Dermis microvascular lymphatic vessel endothelial cell (primary cell): ENCODE data around the gene PLA2G5. TPM values are rescaled to one million over a fixed set of nuclear protein-coding genes. Genes with fewer than 3 reads are reported as not detected.

ENCODE experiments used
- DNase-seq, 2 donors: peaks; one replicate each; pipeline versions ENCODE4 v3.0.0 to v3.0.0-alpha.2; 2010; ENCODE audit warnings: low read depth in 2 of 2
- total RNA-seq: library from RNA; depleted of rRNA; stranded (reverse); fragments of >200 nt; gene quantifications from 2 replicates; pipeline ENCODE4 v1.2.1, GENCODE V29; 2014

Gene PLA2G5
- total RNA-seq, 1 donor from 2014 or later, result under 0.01 TPM

DNA sequence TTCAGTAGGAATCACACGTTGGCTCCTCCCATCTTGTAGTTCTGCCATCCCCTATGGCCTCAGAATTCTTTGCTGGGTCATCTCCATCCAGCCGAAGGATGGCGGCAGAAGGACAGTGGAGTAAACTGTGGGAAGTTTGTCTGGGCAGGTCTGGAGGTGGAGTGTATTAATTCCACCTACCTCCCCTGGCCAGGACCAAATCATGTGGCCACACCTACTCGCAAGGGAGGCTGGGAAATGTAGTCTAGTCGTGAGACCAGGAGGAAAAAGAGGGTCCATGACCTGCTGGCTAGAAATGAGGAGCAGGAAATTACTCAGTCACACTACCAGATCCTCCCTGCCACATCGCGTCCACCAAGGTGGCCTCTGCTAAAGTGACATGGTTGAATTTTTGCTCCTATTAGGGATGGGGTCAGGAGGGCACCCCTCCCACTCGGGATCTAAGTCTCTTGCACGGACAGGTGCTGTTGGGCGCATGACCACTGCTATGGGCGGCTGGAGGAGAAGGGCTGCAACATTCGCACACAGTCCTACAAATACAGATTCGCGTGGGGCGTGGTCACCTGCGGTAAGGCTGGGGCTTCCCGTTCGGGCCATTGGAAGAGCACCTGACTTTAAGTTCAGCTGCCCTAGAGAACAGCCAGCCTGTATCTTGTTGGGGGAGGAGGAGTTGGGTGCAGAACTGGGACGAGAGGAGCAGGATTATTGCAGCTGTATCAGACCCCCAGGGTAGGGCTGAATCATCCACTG lies 19.5 kb downstream of the PLA2G5 start:
- no peak for DNase-seq

DNA sequence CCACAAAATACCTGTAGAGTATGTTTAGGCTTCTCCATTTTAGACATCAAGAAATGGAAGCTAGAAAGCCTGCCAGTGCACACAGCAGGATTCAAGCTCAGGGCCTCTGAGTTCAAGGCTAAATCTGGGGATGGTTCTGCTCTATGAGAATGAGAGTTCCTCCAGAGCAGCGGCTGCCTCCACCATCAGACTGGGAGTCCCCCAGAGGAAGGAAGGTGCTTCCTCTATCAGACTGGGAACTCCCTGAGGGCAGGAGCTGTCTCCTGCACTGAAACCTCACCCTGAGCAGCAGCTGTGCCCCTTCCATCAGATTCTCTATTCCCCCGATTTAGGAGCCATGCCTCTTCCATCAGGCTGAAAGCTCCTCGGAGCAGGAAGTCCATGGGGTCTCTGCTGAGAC lies 20.1 kb downstream of the PLA2G5 start:
- no peak for DNase-seq

- DNase-seq, result no peak
Measured at GRCh38 chr1:20090641-20091040, 20.6 kb downstream of the PLA2G5 start.

GRCh38 chr1:20093303-20093702 lies 23.3 kb downstream of the PLA2G5 start:
- no peak for DNase-seq

DNA sequence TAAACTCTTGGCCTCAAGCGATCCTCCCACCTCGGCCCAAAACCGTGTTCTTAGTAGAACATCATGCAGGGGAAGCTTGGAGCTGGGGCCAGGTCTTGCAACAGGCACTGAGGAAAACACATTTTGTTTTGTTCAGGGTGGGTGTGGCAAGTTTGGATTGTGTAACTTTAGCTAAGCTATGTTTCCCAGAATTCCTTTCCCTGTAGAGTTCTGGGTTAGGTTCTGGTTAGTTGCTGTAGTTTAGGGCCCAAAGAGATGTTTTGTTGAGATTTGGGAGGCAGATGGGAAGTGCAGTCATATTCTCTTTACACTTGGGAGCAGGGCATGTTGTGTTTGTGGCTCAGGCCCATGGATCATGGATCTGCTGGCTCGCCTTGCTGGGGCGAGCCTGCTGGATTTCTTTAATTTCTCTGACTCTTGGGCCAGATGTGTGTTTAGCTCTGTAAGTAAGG lies 24.0 kb downstream of the PLA2G5 start:
- no peak for DNase-seq

DNA sequence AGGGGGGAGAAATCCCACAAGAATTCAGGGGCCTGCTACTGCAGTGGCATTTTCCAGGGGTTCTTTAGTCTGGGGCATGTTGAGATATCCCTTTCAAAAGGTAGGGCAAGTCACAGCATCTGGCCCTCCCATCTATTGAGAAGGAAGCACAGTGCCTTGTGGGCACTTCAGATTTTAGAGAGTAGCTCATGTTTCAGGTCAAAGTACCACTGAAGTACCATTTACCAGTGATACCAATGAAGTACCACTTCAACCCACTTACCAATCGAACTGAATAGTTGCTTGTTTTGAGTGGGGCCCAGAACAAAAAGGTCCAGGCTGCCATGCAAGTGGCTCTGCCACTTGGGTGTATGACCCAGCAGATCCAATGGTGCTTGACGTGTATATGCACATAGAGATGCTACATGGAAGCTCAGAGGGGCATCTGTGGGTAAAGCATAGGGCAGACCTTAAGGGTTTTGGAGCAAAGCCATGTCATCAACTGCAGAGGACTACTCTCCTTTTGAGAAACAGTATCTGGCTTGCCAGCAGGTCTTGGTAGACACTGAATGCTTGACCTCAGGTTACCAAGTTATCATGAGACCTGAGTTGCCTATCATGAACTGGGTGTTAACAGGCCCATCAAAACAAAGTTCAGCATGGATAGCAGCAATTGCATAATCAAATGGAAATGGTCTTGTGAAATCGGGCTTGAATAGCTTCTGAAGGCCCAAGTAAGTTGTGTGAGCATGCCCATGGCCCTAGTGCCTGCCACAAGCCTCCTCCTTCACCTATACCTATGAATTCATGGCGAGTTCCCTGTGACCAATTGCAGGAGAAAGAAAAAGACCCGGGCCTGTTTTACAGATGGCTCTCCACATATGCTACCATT lies 25.8 kb downstream of the PLA2G5 start:
- DNase-seq, result no peak

DNA sequence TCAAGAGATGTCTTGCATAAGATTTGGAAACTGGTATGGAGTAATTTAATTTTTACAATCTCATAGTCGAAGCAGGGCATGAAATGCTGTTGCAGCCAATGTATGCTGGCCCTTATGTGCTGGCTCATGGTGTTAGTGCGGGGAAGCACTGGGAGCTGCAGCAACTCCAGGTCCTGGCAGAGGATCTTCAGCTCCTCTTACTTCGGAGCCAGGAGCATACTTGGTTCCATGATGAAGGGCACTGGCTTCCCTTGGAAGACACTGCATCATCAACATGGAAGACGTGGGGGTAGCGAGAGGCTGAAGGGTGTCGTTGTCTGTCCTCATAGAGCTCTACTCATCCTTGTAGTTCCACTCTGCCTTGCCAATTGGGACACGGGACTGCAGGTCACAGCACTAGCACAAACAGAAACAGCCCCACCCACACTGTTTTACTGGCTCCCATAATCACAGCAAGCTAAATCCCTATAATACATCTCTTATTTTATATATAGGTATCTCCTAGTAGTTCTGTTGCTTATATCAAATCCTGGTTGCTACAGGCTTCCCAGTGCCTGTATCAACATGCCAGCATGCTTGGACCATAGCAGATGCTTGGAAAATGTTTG lies 26.9 kb downstream of the PLA2G5 start:
- no peak for DNase-seq

- no peak for DNase-seq
Measured at GRCh38 chr1:20099533-20099932, 29.5 kb downstream of the PLA2G5 start.

DNA sequence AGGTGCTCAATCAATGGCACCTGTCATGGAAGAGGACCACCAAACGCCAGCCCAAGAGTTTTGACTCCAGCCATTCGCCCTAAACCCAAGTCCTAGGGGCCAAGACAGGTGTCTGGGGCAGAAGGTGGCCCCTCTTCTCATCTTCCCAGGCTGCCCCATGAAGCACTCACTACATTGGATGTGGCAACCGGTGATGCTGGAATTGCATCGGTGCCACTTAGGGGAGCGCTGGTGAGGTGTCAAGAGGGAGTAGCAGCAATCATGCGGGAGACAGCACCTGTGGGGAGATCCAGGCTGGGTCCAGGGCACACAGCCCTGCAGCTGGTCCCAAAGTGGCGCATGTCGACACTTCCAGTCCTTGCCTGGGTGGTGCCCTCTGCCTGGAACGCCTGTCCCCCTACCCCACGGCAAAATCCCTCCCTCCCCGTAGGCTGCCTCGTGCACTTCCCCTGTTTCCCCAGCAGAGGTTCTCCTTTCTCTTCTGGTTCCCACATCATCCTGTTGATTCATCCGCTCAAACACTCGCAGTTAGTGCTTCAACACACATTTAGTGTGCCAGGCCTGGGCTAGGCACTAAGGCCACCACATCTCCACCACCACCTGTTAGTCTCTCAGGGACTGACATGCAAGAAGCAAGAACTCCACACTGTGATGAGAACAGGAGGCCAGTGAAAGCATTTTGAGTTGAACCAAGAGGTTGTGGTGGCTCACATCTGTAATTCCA lies 30.8 kb downstream of the PLA2G5 start:
- peak; percentile 29 to 64 for DNase-seq

DNA sequence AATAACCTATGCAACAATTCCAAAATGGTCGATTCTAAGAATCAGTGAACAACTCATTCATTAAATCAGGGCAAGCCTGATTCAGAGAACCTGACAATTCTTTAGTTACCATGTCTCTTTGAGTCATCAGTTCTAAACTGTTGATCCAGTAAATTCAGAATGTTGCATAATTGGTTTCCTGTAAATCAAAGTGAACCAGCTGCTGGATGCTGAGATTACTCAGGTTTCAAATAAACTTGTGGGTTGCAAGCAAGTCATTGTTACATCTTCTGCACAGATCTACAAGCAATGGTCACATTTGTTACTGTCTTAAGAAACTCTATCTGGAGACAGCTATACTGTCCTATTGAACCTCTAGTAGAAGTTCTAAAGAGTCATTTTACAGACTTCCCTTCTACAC lies 32.9 kb downstream of the PLA2G5 start:
- no peak for DNase-seq

DNA sequence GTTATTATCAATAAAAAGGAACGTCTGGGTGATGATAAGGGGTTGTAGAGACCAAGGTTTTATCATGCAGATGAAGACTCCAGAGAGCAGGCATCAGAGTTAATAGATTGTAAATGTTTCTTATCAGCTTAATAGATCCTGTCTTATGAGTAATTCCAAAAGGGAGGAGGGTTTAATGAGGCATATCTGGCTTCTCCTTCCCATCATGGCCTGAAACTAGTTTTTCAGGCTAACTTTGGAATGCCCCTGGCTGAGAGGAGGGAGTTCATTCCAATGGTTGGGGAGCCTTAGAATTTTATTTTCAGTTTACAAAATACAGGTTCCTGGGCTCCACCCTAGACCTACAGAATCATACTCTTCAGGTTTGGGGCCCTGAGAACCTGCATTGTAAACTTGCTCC lies 35.9 kb downstream of the PLA2G5 start:
- DNase-seq, result no peak

- no peak for DNase-seq
Measured at GRCh38 chr1:20107351-20107750, 37.4 kb downstream of the PLA2G5 start.

GRCh38 chr1:20107796-20108195 lies 37.8 kb downstream of the PLA2G5 start:
- no peak for DNase-seq

- no peak for DNase-seq
Measured at GRCh38 chr1:20108366-20109123, 38.6 kb downstream of the PLA2G5 start.

DNA sequence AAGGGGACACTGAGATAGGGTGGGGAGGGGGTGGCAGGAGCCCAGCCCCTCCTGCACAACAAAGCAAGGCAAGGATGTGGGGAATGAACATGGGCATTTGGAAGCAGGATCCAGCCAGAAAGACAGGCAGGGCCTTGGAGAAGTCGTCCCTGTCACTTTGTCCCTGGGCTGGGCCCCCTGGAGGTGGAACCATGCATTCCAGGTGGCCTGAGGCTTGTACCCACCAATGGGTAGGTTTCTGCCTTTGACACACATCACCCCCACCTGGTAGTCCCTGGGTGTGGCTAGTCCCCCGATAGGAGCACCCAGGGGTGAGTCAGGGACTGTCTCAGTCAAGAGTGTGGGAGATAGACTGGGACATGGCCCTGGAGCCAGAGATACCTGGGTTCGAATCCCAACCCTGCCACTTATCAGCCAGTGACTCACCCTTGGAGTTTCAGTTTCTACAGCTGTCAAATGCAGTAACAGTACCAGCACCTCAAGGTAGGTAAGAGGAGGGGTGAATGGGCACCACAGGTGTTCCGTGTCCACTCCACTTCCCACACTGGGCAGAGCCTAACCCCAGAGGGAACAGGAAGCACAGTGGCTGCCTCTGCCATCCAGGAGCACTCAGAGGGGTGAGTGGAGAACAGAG lies 39.3 kb downstream of the PLA2G5 start:
- no peak for DNase-seq

DNA sequence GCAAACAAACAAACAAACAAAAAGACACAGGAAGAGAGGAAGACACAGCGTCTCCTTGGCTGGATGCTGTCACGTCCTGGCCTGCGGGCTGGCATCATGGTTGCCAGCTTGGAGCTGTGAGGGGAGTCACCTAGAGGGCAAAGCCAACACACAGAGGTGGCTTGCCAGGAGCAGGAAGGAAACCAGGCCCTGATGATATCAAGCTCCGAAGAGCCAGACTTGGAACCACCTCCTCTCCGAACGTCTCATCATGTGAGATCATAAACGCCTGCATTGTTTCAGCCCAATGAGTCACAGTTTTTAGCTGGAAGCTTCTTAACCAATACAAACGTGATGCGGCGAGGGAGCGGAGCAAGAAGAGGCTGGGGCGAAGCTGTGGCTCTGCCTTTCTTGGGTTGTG lies 40.7 kb downstream of the PLA2G5 start:
- DNase-seq, result peak; percentile 3 to 84

- DNase-seq, result no peak
Measured at GRCh38 chr1:20111452-20111851, 41.5 kb downstream of the PLA2G5 start.

GRCh38 chr1:20112279-20113000 lies 42.4 kb downstream of the PLA2G5 start:
- no peak for DNase-seq

GRCh38 chr1:20114021-20114648 lies 44.1 kb downstream of the PLA2G5 start:
- no peak for DNase-seq
